Measurements from ENCODE around the gene CAPN1.
"Not testable (repeated sequence)": the region's sequence is repeated elsewhere in the genome, so short reads cannot be mapped to it uniquely, and the experiment has no call there.

Gene CAPN1

DNA sequence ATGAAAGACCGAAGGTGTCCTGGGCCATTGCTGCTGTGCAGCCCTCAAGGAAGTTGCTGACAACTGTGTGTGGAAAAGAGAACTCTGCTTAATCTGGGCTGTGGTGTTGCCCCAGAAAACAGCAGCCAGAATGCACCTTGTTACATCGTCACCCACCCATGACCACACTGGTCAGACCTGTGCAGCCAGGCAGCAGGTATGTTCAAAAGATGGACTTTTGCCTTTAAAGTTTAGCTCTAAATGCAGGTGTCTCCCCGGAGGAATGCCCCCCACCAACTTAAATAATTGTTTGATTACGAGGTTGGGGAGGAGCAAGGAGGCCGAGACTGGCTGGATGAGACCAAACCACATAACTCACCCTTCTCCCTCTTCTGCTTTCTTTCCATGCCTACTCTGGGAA is 64.8 kb downstream of the CAPN1 start:
- DNase-seq: no peak
- H3K36me3 ChIP-seq (replicated peaks; ENCODE audit: insufficient read depth, low read length): no peaks in the 10 kb centered on the region
- H4K20me1 ChIP-seq (ENCODE audit: insufficient read depth, low read length): no peaks in the 10 kb centered on the region
- no peaks in the 10 kb centered on the region for H3K79me2 ChIP-seq (ENCODE audit: low read length)
- TF ChIP-seq EZH2 (optimal IDR thresholded peaks at IDR 0.05; ENCODE audit: low read depth, low read length) (no peak), EZH2phosphoT487 (IDR thresholded peaks at IDR 0.05; ENCODE audit: low read length) (no peak)
- TF ChIP-seq, protein P1, sequence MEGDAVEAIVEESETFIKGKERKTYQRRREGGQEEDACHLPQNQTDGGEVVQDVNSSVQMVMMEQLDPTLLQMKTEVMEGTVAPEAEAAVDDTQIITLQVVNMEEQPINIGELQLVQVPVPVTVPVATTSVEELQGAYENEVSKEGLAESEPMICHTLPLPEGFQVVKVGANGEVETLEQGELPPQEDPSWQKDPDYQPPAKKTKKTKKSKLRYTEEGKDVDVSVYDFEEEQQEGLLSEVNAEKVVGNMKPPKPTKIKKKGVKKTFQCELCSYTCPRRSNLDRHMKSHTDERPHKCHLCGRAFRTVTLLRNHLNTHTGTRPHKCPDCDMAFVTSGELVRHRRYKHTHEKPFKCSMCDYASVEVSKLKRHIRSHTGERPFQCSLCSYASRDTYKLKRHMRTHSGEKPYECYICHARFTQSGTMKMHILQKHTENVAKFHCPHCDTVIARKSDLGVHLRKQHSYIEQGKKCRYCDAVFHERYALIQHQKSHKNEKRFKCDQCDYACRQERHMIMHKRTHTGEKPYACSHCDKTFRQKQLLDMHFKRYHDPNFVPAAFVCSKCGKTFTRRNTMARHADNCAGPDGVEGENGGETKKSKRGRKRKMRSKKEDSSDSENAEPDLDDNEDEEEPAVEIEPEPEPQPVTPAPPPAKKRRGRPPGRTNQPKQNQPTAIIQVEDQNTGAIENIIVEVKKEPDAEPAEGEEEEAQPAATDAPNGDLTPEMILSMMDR (IDR thresholded peaks at IDR 0.05; ENCODE audit: low read length): no peak
- H3K27me3 ChIP-seq (replicated peaks; ENCODE audit: insufficient read depth, low read length): peaks cover 8% of the 10 kb centered on the region
- H3K27ac ChIP-seq (ENCODE audit: low read length): no peak overlapping the region
- H2AFZ ChIP-seq (ENCODE audit: low read length): no peak overlapping the region
- no peak overlapping the region for H3K4me2 ChIP-seq (ENCODE audit: low read depth, low read length)
- H3K4me1 ChIP-seq (ENCODE audit: low read length): no peaks in the 10 kb centered on the region
- H3K9me2 ChIP-seq (replicated peaks; ENCODE audit: insufficient read depth, low read length): no peaks in the 10 kb centered on the region
- H3K9ac ChIP-seq (ENCODE audit: low read length): no peak overlapping the region
- no peaks in the 10 kb centered on the region for H3K9me3 ChIP-seq (replicated peaks; ENCODE audit: insufficient read depth, low read length)
- peaks cover 3% of the 10 kb centered on the region; the same call in 1 of the 2 replicates for H3F3A ChIP-seq (ENCODE audit: insufficient read depth, low read length)
- no peak overlapping the region for H3K4me3 ChIP-seq (ENCODE audit: low read length)

DNA sequence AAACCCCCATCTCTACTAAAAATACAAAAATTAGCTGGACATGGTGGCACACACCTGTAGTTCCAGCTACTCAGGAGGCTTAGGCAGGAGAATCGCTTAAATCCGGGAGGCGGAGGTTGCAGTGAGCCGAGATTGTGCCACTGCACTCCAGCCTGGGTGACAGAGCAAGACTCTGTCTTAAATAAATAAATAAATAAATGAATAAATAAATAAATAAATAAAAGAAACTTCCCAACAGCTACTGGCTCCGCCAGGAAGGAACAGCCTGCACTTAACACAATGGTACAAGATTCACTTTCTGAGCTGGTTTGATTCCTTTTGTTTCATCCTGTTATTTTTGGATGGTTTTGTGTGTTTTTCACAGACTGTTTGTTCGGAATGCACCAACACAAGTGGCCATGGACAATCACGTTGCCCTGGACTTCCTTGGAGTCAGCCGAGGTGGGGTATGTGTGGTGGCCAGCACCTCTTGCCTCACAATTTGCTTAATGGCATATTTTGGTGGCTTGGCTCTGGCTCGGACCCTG is 66.5 kb downstream of the CAPN1 start:
- H3F3A ChIP-seq (ENCODE audit: insufficient read depth, low read length); H3K36me3 ChIP-seq (replicated peaks; ENCODE audit: insufficient read depth, low read length); H3K9ac ChIP-seq (ENCODE audit: low read length); H3K9me3 ChIP-seq (replicated peaks; ENCODE audit: insufficient read depth, low read length); H4K20me1 ChIP-seq (ENCODE audit: insufficient read depth, low read length); DNase-seq; H3K4me1 ChIP-seq (ENCODE audit: low read length); H3K4me2 ChIP-seq (ENCODE audit: low read depth, low read length); H3K9me2 ChIP-seq (replicated peaks; ENCODE audit: insufficient read depth, low read length); H3K27ac ChIP-seq (ENCODE audit: low read length); H3K27me3 ChIP-seq (replicated peaks; ENCODE audit: insufficient read depth, low read length); H3K4me3 ChIP-seq (ENCODE audit: low read length); H2AFZ ChIP-seq (ENCODE audit: low read length); H3K79me2 ChIP-seq (ENCODE audit: low read length): not testable (repeated sequence)

DNA sequence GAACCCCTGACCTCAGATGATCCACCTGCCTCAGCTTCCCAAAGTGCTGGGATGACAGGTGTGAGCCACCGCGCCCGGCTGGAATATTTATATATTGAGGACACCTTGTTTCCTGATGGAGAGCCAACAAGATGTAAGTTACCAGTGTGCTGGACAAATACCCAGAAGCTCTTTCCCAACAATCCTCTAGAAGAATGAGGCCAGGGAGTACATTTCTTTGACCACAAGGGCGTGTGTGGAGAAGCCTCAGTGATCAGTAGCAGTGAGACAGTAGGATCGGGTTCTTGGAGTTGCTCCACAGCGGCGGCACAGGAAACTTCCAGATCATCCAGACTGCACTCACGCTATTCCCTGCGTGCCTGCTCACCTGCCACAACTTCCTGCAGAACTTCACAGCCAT is 69.7 kb downstream of the CAPN1 start:
- H4K20me1 ChIP-seq (ENCODE audit: insufficient read depth, low read length): no peaks in the 10 kb centered on the region
- H3F3A ChIP-seq (ENCODE audit: insufficient read depth, low read length): peaks cover 3% of the 10 kb centered on the region; the same call in 1 of the 2 replicates
- no peak for DNase-seq
- no peaks in the 10 kb centered on the region for H3K79me2 ChIP-seq (ENCODE audit: low read length)
- no peak overlapping the region for H3K27ac ChIP-seq (ENCODE audit: low read length)
- H3K27me3 ChIP-seq (replicated peaks; ENCODE audit: insufficient read depth, low read length): no peaks in the 10 kb centered on the region
- no peaks in the 10 kb centered on the region for H3K9me2 ChIP-seq (replicated peaks; ENCODE audit: insufficient read depth, low read length)
- H3K9ac ChIP-seq (ENCODE audit: low read length): no peak overlapping the region
- no peaks in the 10 kb centered on the region for H3K9me3 ChIP-seq (replicated peaks; ENCODE audit: insufficient read depth, low read length)
- no peak overlapping the region for H2AFZ ChIP-seq (ENCODE audit: low read length)
- TF ChIP-seq EZH2 (optimal IDR thresholded peaks at IDR 0.05; ENCODE audit: low read depth, low read length) (no peak), EZH2phosphoT487 (IDR thresholded peaks at IDR 0.05; ENCODE audit: low read length) (no peak)
- TF ChIP-seq, protein P1 (IDR thresholded peaks at IDR 0.05; ENCODE audit: low read length): no peak
- no peak overlapping the region for H3K4me3 ChIP-seq (ENCODE audit: low read length)
- H3K4me1 ChIP-seq (ENCODE audit: low read length): no peaks in the 10 kb centered on the region
- no peak overlapping the region for H3K4me2 ChIP-seq (ENCODE audit: low read depth, low read length)
- no peaks in the 10 kb centered on the region for H3K36me3 ChIP-seq (replicated peaks; ENCODE audit: insufficient read depth, low read length)

DNA sequence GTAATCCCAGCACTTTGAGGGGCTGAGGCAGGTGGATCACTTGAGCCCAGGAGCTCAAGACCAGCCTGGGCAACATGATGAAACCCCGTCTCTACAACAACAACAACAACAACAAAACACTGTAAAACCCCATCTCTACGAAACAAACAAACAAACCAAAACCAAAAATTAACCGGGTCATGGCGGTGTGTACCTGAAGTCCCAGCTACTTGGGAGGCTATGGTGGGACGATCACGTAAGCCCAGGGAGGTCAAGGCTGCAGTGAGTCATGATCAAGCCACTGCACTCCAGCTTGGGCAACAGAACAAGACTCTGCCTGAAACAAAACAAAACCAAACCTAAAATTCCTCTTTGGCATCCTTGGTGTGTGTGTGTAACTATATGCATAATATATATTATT is 73.0 kb downstream of the CAPN1 start:
- Histone ChIP-seq H3K27ac (ENCODE audit: low read length) (no peak overlapping the region), H2AFZ (ENCODE audit: low read length) (no peak overlapping the region), H3K36me3 (replicated peaks; ENCODE audit: insufficient read depth, low read length) (no peaks in the 10 kb centered on the region), H3K4me3 (ENCODE audit: low read length) (no peak overlapping the region), H3F3A (ENCODE audit: insufficient read depth, low read length) (peaks cover 3% of the 10 kb centered on the region; the same call in 1 of the 2 replicates), H4K20me1 (ENCODE audit: insufficient read depth, low read length) (no peaks in the 10 kb centered on the region), H3K27me3 (replicated peaks; ENCODE audit: insufficient read depth, low read length) (no peaks in the 10 kb centered on the region), H3K79me2 (ENCODE audit: low read length) (no peaks in the 10 kb centered on the region), H3K9me3 (replicated peaks; ENCODE audit: insufficient read depth, low read length) (no peaks in the 10 kb centered on the region), H3K9me2 (replicated peaks; ENCODE audit: insufficient read depth, low read length) (no peaks in the 10 kb centered on the region), H3K4me2 (ENCODE audit: low read depth, low read length) (no peak overlapping the region), H3K4me1 (ENCODE audit: low read length) (no peaks in the 10 kb centered on the region), H3K9ac (ENCODE audit: low read length) (no peak overlapping the region)
- TF ChIP-seq EZH2 (optimal IDR thresholded peaks at IDR 0.05; ENCODE audit: low read depth, low read length) (no peak), EZH2phosphoT487 (IDR thresholded peaks at IDR 0.05; ENCODE audit: low read length) (no peak)
- TF ChIP-seq, protein P1 (IDR thresholded peaks at IDR 0.05; ENCODE audit: low read length): no peak
- DNase-seq: no peak

Measured in MM.1S (cell line).